T47D (cell line): ENCODE measurements around the gene ARID2.
A peak's percentile ranks its signal among the peaks of the same experiment; 100 is the strongest.

ENCODE experiments used
- DNase-seq, 2 experiments: peaks; one replicate each; pipeline versions ENCODE4 v3.0.0 to v3.0.0-alpha.2; 2011 to 2012; ENCODE audit warnings: low read depth in 1 of 2, low spot score in 1 of 2
- JUND ChIP-seq: IDR thresholded peaks from 2 replicates; pipeline ENCODE4 v1.6.1; 2012; ENCODE audit warnings: low read depth
- in situ Hi-C: cut with HindIII; loops from 2 replicates; pipeline ENCODE4 v1.10.0; 2016; ENCODE audit warnings: low sequenced_read_pairs, low pct_unique_long_range_greater_than_20kb

Gene ARID2

GRCh38 chr12:45789025-45789424 lies 59.5 kb downstream of the ARID2 start:
- DNase-seq, result no peak
- in situ Hi-C loops, result no loop called here

GRCh38 chr12:45794422-45794821 lies 64.9 kb downstream of the ARID2 start:
- in situ Hi-C loops, result no loop called here
- peak in 1 of 2 experiments; percentile 12 for DNase-seq

More at GRCh38 chr12:45789025-45789424, 59.5 kb downstream of the ARID2 start:
- TF ChIP-seq JUND, result no peak

DNA sequence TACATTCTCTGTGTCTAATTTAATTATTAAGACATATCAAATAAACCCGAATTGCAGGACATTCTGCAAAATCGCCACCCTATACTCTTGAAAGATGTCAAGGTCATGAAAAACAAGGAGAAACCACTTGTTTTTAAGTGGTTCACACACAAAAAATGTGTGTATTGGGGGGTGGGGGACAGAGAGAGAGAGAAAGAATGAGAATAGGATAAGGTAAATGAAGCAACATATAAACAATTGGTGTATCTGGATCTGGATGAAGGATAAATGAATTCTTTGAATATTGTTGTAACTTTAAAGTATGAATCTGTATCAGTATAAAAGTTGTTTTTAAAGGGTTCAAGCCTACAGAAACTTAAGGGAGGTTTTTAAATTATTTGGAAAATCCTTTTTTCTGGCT lies 72.1 kb downstream of the ARID2 start:
- DNase-seq, result no peak
- TF ChIP-seq JUND, result no peak
- in situ Hi-C loops, result no loop called here

More at GRCh38 chr12:45794422-45794821, 64.9 kb downstream of the ARID2 start:
- TF ChIP-seq JUND, result no peak

DNA sequence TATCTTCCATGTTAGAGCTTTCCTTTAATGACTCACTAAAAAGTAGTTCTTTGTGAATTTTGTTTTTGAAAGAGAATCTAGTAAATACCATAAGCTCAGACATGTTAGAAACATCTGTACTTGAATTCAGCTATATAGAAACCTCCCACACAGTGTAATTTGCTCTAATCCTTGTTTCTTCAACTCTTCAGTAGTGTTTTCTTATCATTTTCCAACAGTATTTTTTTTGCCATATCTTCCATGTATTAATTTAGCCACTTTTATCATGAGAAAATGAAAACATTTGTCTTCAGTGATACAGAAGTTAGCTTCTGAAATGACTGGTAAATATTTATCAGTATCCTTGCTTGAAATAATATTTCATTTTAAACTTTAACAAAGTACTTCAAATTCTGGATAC lies 73.6 kb downstream of the ARID2 start:
- no peak for DNase-seq
- TF ChIP-seq JUND, result no peak
- in situ Hi-C loops, result no loop called here

DNA sequence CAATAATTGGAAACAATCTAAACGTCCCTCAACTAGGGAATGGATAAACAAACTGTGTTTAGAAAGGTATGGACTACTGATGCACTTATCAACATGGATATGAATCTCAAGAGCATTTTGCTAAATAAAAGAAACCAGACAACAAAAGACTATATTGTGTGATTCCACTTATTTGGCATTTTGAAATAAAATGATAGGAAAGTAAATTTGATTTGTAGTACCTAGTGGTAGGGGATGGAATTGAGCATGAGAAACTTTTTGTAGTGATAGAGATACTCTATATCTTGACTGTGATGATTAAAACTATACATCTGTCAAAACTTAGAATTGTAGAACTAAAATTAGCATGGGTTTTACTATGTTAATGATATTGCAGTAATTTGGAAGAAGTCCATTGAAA lies 87.1 kb downstream of the ARID2 start:
- DNase-seq, result no peak
- in situ Hi-C loops, result no loop called here
- no peak for TF ChIP-seq JUND

- TF ChIP-seq JUND, result no peak
- no peak for DNase-seq
- in situ Hi-C loops, result no loop called here
These were observed 98.5 kb downstream of the ARID2 start for GRCh38 chr12:45827974-45828373.

GRCh38 chr12:45828402-45828801 lies 98.9 kb downstream of the ARID2 start:
- DNase-seq, result no peak
- in situ Hi-C loops, result no loop called here
- no peak for TF ChIP-seq JUND

DNA sequence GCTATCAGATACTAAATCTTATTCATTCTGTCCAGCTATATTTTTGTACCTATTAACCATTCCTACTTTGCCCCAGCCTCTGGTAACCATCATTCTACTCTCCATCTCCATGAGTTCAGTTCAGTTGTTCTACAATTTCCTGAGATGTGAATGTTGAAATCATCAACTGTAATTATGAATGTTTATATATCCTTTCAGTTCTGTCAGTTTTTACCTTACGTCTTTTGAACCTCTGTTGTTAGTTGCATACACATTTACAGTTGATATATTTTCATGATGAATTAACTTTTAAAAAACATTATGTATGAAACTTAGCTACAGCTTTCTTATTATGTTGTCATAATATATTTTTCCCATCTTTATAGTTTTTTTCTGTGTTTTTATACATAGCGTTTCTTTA lies 102.1 kb downstream of the ARID2 start:
- in situ Hi-C loops, result no loop called here
- no peak for TF ChIP-seq JUND
- DNase-seq, result no peak

GRCh38 chr12:45833401-45833800 lies 103.9 kb downstream of the ARID2 start:
- in situ Hi-C loops, result no loop called here
- no peak for TF ChIP-seq JUND
- no peak for DNase-seq

DNA sequence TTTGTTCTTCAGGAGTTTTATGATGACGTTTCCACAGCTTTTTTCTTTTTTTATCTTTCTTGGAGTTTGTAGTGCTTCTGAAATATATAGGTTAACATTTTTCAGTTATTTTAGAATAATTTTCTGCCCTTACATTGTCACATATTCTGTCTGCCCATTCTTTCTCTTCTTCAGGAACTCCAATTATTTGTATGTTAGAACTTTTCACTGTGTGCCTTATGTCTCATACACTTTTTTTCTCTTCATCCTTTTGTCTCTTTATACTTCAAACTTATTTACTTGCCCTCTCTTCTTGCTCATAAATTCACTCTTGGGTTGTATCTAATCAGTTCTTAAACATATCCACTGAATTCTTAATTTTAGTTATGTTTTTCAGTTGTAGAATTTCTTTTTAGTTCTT lies 105.3 kb downstream of the ARID2 start:
- in situ Hi-C loops, result no loop called here
- no peak for DNase-seq
- no peak for TF ChIP-seq JUND

DNA sequence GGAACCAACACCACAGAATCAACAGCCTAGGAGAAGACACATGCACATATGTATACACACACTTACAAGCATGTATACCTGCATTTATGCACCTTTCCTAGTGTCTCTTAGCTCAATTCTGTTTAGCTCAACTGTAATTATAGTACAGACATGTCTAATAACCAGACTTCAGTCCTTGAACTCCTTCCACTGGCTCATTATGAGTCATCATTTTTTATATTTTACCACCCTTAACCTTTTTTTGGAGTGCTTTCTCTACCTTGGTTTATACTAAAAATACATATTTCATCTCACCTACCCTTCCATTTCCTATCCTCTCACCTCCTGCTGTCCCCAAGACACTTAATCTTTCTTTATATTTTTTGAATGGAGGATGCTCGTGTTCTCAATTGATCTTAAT lies 110.4 kb downstream of the ARID2 start:
- no peak for DNase-seq
- no peak for TF ChIP-seq JUND
- in situ Hi-C loops, result no loop called here

GRCh38 chr12:45849289-45849688 lies 119.8 kb downstream of the ARID2 start:
- DNase-seq, result no peak
- no peak for TF ChIP-seq JUND
- in situ Hi-C loops, result no loop called here

GRCh38 chr12:45850302-45850701 lies 120.8 kb downstream of the ARID2 start:
- no peak for DNase-seq
- no peak for TF ChIP-seq JUND
- in situ Hi-C loops, result no loop called here

GRCh38 chr12:45852508-45852907 lies 123.0 kb downstream of the ARID2 start:
- DNase-seq, result no peak
- in situ Hi-C loops, result no loop called here
- no peak for TF ChIP-seq JUND
